HK-2 (cell line): ENCODE data around the gene SDR9C7.
"Not testable (repeated sequence)": the region's sequence is repeated elsewhere in the genome, so short reads cannot be mapped to it uniquely, and the experiment has no call there.

ENCODE experiments used
- DNase-seq: peaks from one replicate; pipeline ENCODE4 v3.0.0-alpha.2; 2018; ENCODE audit not compliant: unreplicated experiment

The SDR9C7 gene

DNA sequence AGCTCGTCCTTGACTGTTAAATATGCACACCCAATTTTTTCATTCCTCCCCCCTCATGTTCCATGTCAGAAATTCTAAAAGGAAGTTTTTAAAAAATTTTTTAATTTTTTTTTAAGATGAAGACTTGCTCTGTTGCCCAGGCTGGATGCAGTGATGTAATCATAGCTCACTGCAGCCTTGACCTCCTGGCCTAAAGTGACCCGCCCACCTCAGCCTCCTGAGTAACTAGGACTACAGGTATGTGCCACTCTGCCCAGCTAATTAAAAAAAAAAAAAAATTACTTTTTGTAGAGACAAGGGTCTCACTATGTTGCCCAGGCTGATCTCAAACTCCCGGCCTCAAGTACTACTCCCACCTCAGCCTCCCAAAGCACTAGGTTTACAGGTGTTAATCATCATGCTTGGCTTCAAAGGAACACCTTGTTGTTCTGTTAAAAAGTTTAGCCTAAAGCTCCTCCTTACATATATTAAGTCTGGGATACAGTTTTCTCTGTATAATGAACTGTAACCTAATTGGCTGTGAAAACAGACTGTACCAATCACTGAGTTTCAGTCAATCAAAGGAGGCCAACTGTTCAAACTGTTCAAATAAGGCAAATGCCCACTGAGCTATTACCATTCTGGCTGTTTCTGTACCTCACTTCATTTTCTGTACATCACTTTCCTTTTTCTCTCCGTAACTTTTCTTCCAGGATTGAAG, 17.8 kb downstream of the SDR9C7 start:
- no peak for DNase-seq

DNA sequence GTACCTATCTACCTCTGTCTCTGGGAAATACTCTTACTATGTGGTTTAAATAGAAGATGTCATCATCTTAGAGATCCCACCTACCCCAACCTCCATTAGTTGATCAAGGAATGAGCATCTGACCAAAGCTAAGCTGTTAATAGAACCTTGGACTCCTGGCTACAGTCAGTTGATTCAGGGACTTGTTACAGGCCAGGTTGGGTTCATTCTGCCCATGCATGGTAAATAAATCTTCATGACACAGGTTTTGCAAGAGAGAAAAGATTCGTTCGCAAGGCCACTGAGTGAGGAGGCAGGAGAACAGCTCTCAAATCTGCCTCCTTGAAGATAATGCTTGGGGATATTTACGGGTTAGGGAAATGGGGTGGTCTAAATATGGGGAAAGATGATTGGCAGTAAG, 19.5 kb downstream of the SDR9C7 start:
- no peak for DNase-seq

DNA sequence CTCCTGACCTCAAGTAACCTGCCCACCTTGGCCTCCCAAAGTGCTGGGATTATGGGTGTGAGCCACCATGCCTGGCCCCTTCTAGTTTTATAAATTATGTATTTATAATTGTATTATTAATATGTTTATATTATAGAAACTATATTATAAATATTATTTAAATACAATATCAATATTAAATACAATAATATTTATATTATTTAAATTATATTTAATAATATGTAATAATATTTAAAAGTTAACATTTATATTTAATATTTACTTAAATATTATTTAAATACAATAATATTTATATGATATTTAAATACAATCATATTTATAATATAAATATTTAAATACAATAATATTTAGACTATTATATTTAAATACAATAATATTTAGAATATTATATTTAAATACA, 20.0 kb downstream of the SDR9C7 start:
- DNase-seq = no peak

DNA sequence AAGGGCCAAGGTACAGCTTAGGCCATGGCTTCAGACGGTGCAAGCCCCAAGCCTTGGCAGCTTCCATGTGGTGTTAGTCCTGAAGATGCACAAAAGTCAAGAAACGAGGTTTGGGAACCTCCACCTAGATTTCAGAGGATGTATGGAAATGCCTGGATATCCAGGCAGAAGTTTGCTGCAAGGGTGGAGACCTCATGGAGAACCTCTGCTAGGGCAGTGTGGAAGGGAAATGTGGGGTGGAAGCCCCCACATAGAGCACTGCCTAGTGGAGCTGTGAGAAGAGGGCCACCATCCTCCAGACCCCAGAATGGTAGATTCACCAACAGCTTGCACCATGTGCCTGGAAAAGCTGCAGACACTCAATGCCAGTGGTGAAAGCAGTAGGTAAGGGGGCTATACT, 24.8 kb downstream of the SDR9C7 start:
- not testable (repeated sequence) for DNase-seq

DNA sequence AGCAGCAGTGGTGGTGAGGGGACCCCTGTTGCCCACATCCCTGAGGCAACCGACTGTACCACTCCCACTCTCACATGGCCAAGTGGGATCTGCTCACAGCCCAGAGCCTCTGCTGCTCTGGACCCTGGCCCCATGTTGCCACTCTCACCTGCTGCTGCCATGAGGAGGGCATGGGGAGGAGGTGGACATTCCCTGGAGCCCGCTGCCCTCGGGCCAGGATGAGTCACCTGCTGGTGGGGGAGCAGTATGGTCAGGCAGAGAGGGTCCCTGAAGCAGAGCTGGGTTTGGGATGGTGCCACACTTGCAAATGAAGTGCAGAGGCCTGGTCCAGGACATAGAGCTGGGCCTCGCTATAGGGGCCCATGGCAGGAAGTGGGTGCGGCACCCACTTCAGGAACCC, 26.1 kb downstream of the SDR9C7 start:
- no peak for DNase-seq

DNA sequence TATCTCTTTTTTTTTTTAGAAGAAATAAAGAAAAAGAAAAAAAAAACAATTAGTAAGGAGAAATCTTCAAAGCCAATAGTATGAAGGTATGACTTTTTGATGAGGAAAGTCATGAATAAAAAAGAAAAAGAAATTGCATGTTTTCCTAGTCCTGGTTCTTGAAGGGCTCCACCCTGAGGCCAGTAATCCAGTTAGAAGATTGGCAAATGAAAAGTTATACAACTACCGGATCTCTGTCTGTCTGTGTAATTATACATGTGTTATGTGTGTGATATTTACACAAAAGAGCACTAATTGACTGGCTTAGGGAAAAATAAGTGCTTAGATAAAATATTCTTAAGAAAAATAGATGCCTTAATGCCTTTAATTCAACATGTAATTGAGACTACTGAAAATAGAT, 28.4 kb downstream of the SDR9C7 start:
- no peak for DNase-seq

DNA sequence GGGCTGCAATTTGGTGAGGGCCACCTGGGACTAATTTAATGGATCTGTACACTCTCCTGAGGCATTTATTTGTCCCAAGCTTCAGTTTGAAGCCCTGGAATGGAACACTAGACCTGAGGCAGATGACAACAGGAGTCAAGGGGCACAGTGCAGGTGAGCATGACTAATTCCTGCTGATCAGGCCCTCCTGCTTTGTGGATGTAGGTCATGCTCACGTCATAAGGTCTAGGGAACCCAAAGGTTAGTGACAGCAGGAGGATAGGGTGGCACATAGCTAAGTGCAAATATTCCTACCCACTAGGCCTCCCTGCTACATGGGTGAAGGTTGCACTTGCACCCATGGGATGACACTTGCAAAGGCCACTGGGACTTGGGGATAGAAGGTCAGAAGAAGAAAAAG, 30.8 kb downstream of the SDR9C7 start:
- no peak for DNase-seq

DNA sequence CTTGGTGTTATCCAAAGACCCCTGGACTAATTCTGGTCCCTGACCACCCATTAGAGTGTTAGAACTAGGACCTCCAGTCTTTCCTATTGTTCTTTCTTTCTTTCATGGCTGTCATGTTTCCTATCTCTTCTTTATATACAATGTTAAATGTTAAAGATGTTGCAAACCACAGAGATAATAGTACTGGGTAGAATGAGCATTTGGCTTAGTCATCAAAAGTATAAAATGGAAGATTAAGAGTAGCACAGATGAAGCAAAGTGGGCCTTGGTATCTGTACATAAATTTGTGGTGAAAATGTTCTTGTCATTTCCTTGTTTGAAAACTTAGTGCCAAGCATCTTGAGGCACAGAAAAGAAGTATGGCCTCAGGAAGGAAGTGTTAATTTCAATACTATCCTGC, 32.9 kb downstream of the SDR9C7 start:
- not testable (repeated sequence) for DNase-seq

DNA sequence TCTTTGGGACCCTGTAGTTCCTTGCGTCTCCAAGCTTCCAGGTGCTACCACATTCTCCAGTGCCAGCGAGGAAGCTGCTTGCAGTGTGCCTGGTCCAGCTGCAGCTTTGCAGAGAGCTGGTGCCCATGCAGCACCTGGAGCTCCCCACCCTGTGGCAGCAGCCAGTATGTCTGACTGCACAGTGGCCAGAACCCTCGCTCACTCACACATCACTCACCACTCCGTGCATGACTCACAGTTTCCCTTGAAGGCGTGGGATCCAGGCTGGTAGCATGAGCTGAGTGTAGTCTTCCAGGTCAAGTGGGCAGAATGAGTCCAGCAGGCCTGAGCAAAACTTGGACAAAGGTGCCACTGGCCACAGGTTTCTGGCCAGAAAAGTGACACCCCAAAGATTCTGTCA, 33.6 kb downstream of the SDR9C7 start:
- peak; percentile 13 for DNase-seq

DNA sequence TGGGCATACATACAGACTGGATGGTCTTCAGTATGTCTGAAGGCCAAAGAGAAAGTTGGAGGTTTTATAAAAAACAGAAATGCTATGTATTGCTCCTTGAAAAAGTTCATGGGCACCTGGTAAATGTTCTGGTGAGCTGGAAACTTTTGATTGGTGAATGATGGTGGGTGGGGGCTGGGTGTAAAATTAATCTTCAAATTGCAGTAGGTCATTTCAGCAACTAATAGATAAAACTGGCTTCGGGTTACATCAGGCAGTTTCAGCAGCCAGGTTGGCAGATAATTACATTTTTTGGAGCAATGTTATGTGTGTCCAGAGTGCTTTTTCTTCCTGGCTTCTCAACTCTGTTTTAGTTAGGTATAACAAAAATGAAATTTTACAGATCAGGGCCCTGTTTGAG, 35.3 kb downstream of the SDR9C7 start:
- DNase-seq = no peak

DNA sequence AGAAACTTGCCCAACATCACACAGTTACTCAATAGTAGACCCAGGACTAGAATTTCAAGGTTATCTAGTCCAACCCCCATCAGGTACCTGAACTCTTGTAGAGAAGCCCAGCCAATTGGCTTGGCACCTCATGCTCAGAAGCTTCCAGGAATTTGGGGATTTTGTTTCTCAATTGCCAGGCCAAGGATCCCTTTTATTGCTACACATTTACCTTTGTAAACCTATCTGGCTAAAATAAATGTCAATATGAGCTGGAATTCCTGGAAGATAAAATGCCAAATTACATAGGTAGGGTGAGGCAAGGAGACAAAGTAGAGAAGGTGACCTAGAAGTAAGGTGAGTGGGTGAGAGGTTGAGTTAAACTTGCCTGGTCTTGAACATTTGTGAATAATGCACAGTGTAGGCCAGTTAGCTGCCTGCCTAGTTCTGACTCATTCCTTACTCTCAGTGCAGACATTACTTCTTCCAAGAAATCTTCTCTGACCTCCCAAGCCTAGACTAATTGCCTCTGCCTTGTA, 36.3 kb downstream of the SDR9C7 start:
- no peak for DNase-seq

DNA sequence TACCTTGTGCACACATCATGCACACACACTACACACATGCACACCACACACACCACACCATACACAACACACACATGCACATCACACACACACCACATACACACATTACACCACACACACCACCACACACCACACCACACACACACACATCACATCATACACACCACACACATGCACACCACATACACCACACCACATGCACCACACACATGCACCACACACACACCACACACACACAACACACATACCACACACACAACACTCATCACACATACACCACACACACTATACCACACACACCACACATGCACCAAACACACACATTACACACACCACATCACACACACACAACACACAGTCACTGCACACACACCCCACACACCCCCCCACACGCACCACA, 38.1 kb downstream of the SDR9C7 start:
- no peak for DNase-seq

DNA sequence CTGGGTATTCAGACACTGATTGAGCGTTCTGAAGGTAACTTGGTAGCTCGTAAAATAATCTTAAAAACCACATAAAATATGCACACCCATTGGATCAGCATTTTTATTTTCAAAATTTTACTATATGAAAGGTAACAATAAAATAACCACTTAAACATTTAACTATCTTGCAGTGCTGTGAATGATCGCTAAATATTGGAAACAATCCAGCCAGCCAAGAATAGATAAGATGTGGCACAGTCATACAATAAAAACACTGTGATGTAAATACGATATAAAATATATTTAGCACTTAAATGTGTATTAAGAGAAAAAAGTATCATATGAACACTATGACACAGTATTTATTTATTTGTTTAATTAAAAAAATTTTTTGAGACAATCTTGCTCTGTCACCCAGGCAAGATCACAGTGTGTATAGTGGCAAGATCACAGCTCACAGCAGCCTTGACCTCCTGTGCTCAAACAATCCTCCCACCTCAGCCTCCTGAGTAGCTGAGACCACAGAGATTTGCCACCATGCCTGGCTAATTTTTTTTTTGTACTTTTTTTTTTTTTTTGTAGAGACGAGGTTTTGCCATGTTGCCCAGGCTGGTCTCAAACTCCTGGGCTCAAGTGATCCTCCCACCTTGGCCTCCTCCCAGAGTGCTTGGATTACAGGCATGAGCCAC, 39.4 kb downstream of the SDR9C7 start:
- no peak for DNase-seq

DNA sequence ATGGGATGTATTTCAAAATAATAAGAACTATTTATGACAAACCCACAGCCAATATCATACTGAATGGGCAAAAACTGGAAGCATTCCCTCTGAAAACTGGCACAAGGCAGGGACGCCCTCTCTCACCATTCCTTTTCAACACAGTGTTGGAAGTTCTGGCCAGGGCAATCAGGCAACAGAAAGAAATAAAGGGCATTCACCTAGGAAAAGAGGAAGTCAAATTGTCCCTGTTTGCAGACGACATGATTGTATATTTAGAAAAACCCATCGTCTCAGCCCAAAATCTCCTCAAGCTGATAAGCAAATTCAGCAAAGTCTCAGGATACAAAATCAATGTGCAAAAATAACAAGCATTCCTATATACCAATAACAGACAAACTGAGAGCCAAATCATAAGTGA, 42.3 kb downstream of the SDR9C7 start:
- DNase-seq = not testable (repeated sequence)

DNA sequence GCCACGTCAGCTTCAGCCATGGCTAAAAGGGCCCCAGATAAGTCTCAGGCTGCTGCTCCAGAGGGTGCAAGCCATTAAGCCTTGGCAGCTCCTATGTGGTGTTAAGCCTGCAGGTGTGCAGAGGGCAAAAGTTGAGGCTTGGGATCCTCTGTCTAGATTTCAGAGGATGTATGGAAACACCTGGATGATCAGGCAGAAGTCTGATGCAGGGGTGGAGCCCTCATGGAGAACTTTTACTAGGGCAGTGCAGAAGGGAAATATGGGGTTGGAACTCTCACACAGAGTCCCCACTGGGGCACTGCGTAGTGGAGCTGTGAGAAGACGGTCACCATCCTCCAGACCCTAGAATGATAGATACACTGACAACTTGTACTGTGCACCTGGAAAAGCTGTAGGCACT, 47.9 kb downstream of the SDR9C7 start:
- no peak for DNase-seq

DNA sequence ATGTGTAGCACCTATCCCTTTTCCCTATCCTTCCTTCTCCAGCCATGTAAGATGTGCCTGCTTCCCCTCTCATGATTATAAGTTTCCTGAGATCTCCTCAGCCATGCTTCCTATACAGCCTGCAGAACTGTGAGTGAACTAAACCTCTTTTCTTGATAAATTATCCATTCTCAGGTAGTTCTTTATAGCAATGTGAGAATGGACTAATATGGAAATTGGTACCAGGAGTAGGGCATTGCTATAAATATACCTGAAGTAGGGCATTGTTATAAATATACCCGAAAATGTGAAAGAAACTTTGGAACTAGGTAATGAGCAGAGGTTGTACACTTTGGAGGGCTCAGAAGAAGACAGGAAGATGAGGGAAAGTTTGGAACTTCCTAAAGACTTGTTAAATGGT, 48.9 kb downstream of the SDR9C7 start:
- no peak for DNase-seq

DNA sequence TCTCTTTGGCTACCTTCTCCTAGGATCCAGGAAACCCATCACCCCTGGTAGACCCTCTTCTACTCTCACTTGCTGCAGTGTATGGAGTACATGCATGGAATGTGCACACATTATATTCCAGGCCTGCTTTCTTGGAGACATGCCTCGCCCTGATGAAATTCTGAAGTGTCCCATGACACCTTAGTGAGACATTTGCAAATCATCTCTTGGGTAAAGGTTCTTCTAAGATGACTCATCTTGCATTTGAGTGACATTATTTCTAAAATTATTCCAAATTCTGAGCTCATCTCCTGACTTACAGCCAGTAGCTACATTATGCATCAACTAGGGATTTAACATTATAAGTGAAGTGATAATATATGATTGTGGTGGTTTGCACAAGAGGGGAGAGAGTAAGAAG, 49.8 kb downstream of the SDR9C7 start:
- no peak for DNase-seq

DNA sequence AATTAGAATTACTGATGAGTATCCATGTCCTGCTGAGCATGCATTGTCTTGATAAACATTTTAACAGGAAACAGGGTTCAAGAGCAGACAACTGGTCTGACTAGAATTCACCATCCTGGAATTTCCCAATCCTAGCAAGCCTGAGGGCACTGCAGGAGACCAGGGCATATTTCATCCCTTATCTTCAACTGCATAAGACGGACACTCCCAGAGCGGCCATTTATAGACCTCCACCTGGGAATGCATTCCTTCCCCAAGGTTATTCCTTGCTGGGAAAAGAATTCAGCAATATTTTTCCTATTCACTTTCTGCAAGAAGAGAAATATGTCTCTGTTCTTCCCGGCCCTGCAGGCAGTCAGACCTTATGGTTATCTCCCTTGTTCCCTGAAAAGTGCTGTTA, 51.8 kb downstream of the SDR9C7 start:
- DNase-seq = not testable (repeated sequence)

DNA sequence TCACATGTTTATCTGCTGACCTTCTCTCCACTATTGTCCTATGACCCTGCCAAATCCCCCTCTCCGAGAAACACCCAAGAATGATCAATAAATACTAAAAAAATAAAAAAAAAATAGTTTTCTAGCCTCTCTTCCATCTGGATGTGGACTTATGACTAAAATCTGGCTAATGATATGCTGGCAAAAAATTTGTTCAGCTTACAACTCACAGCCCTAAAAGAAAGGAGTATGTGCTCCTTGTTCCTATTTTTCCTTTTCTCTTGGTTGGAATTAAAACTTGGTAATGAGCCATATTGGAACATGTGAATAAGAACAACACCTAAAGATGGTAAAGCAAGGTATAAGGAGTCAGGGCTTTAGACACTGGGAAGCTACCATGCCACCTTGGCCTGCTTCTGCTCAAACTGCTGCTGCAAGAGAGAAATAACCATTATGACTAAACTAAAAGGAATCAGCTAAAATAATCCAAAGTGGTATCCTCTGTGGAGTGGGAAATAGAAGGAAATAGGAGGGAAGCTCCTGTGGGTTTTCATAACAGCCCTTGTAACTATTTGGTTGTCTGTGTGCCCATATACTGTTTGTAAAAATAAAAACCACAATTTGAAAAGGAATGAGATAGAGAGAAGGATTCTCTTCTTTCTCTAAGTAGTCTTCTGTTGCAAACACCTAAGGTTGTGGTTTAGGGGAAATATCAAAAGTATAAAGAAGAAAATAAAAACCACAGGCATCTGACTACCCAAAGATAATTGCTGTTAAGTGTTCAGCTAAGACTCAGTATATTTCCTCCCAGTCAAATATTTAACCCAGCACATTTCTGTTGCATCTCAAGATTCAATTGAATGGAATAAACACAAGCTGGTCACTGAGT, 53.8 kb downstream of the SDR9C7 start:
- DNase-seq = peak; percentile 9

DNA sequence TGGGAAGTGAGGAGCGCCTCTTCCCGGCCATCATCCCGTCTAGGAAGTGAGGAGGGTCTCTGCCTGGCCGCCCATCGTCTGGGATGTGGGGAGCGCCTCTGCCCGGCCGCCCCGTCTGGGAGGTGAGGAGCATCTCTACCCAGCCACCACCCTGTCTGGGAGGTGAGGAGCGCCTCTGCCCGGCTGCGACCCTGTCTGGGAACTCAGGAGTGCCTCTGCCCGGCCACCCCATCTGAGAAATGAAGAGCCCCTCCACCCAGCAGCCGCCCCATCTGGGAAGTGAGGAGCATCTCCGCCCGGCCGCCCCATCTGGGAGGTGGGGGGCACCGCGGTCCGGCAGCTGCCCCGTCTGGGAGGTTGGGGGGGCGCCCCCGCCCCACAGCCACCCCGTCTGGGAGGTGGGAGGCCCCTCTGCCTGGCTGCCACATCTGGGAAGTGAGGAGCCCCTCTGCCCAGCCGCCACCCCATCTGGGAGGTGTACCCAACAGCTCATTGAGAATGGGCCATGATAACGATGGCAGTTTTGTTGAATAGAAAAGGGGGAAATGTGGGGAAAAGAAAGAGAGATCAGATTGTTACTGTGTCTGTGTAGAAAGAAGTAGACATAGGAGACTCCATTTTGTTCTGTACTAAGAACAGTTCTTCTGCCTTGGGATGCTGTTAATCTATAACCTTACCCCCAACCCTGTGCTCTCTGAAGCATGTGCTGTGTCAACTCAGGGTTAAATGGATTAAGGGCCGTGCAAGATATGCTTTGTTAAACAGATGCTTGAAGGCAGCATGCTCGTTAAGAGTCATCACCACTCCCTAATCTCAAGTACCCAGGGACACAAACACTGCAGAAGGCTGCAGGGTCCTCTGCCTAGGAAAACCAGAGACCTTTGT, 54.7 kb downstream of the SDR9C7 start:
- not testable (repeated sequence) for DNase-seq

DNA sequence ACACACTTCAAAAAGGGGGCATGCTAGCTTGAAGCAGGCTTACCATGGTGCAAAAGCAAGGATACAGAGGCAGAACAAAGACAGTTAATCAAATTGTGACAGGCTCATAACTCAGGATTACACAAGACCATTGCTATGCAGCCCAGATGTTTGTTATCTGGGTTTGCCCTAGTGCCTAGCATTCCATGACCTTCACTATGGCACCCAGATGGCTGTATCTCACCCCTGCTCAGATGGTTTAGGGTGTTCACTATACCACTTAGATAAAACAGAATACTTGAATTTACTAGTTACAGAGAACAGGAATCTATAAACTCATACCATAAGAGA, 56.2 kb downstream of the SDR9C7 start:
- DNase-seq = no peak
